Ovary (tissue), 9 donors: ENCODE results near the gene OAS2. TPM values are rescaled to one million over a fixed set of nuclear protein-coding genes. Genes with fewer than 3 reads are reported as not detected.

ENCODE experiments used
- DNase-seq, 5 donors: peaks; one replicate each; pipeline ENCODE4 v3.0.0-alpha.2; 2019 to 2020
- H3K27ac ChIP-seq, 2 donors: fragments of 200-600 bp; one replicate each; pipeline versions ENCODE4 v1.5.1 to v1.8.0; 2019 to 2022
- H3K27me3 ChIP-seq: fragments of 200-600 bp; one replicate; pipeline ENCODE4 v1.8.0; 2022
- H3K36me3 ChIP-seq: fragments of 200-600 bp; sonication (generic); one replicate; pipeline ENCODE4 v1.5.1; 2019
- H3K4me1 ChIP-seq: one replicate; pipeline ENCODE4 v1.8.1; 2013; ENCODE audit warnings: mild to moderate bottlenecking, moderate library complexity; ENCODE audit not compliant: insufficient read depth
- H3K4me3 ChIP-seq: fragments of 200-600 bp; sonication (generic); one replicate; pipeline ENCODE4 v1.5.1; 2017
- H3K9me3 ChIP-seq, 2 donors: fragments of 200-600 bp in 1 of 2; sonication (generic) in 1 of 2; one replicate each; pipeline versions ENCODE4 v1.5.1 to v1.8.1; 2013 to 2019; ENCODE audit warnings: mild to moderate bottlenecking in 1 of 2, moderate library complexity in 1 of 2
- CTCF ChIP-seq, 3 donors: fragments of 450-650 bp in 2 of 3; fragments of 200-600 bp in 1 of 3; IDR thresholded peaks; one replicate each; pipeline versions ENCODE4 v1.5.1 to v1.8.0; 2016 to 2022; ENCODE audit warnings: antibody characterized with exemption in 3 of 3, mild to moderate bottlenecking in 1 of 3
- EP300 ChIP-seq: sonication (generic); formaldehyde crosslinking; IDR thresholded peaks from one replicate; pipeline ENCODE4 v1.6.1; 2017; ENCODE audit warnings: antibody characterized with exemption
- POLR2A ChIP-seq: fragments of 450-650 bp; IDR thresholded peaks from one replicate; pipeline ENCODE4 v1.6.1; 2017; ENCODE audit warnings: antibody characterized with exemption, mild to moderate bottlenecking, moderate library complexity
- WGBS, 3 donors: extraction: QIAGEN DNeasy Blood & Tissue Kit in 1 of 3; methylation state at CpG; one replicate each; pipeline versions ENCODE4 v1.1.5 to v1.1.7; 2013 to 2017; 5-methylcytosine and 5-hydroxymethylcytosine counted together
- intact Hi-C, 4 donors: fragments of 100-400 bp; cut with DNase I; formaldehyde crosslinking; loops; one replicate each; pipeline versions ENCODE4 v1.11.0 to v1.15.1; 2022 to 2023
- polyA plus RNA-seq, 2 donors: library from polyadenylated mRNA; stranded (reverse); fragments of 200-250 nt in 1 of 2; fragments of 350-450 nt in 1 of 2; fragmentation: Illumina TruSeq in 1 of 2; extraction: RNeasy Lipid Tissue Mini Kit (QIAGEN cat#74804) in 1 of 2; gene quantifications; one replicate each; pipeline ENCODE4 v1.2.3, GENCODE V29; 2013 to 2014
- total RNA-seq, 7 donors: library from RNA; depleted of rRNA in 2 of 7; stranded (reverse); fragments of >200 nt in 2 of 7; fragmentation: NEBNext Ultra II Directional in 3 of 7; extraction: Animal tissue kit (Norgen Biotek cat#: 25700) in 3 of 7; gene quantifications; one replicate each; pipeline versions ENCODE4 v1.1.0 to v1.2.4, GENCODE V29; 2016 to 2023
- donor health status: DM: no; HTN: no; CAD: no; lungs with moderate emphysema.
- donor health status: DM: no; HTN: no; CAD: no.
- donor health status: Bipolar disorder and iron deficiency.
- donor health status: DM: yes; HTN: yes; CAD: no.
- donor health status: DM: no; HTN: no; CAD: no.
- donor health status: DM: yes; HTN: yes; CAD: no.

OAS2 gene
- total and polyA plus RNA-seq, 9 donors = 1.4 to 57.0 (median 3.6) TPM

GRCh38 chr12:113055594-113056380 is 77.5 kb downstream of the OAS2 start:
- H3K4me3 ChIP-seq = no peak overlapping the region
- no peaks in the 10 kb centered on the region for H3K27me3 ChIP-seq
- no peak for TF ChIP-seq POLR2A
- no peak for TF ChIP-seq EP300
- no peak for TF ChIP-seq CTCF (IDR thresholded peaks at IDR 0.05)
- H3K36me3 ChIP-seq = no peaks in the 10 kb centered on the region
- intact Hi-C loops = no loop called here
- no peak overlapping the region for H3K27ac ChIP-seq
- WGBS, 3 donors = 24 to 32% (median 25%) methylated on average over 13 of the region's 13 CpGs
- H3K9me3 ChIP-seq = no peaks in the 10 kb centered on the region
- peaks cover 2% of the 10 kb centered on the region for H3K4me1 ChIP-seq
- DNase-seq = no peak

- H3K36me3 ChIP-seq = no peaks in the 10 kb centered on the region
- no peak for TF ChIP-seq CTCF (IDR thresholded peaks at IDR 0.05)
- TF ChIP-seq EP300 = no peak
- TF ChIP-seq POLR2A = no peak
- no peak for DNase-seq
- H3K4me3 ChIP-seq = no peak overlapping the region
- no peak overlapping the region for H3K27ac ChIP-seq
- intact Hi-C loops = no loop called here
- 1 to 2% (median 1%) methylated on average over 8 of the region's 8 CpGs for WGBS, 3 donors
- H3K27me3 ChIP-seq = no peaks in the 10 kb centered on the region
- no peaks in the 10 kb centered on the region for H3K9me3 ChIP-seq
- peaks cover 2% of the 10 kb centered on the region for H3K4me1 ChIP-seq
Observed at GRCh38 chr12:113056381-113056630, 78.0 kb downstream of the OAS2 start.

GRCh38 chr12:113056631-113057488 is 78.5 kb downstream of the OAS2 start, which contains the start of gene DTX1:
Gene DTX1, plus strand, starts transcription at chr12:113056730. Its CDS starts 1,463 bp downstream, at chr12:113058193.
- Histone ChIP-seq H3K36me3 (no peaks in the 10 kb centered on the region), H3K27ac (no peak within 1 kb of the TSS), H3K4me3 (peak within 1 kb of the TSS; percentile 34), H3K9me3 (no peaks in the 10 kb centered on the region), H3K4me1 (peaks cover 2% of the 10 kb centered on the region), H3K27me3 (no peaks in the 10 kb centered on the region)
- WGBS, 3 donors = 1% methylated on average over 52 to 94 of the region's 94 CpGs
- intact Hi-C loops = no loop called here
- peak in 1 of 5 donors; percentile 31 for DNase-seq
- no peak for TF ChIP-seq EP300
- TF ChIP-seq CTCF (IDR thresholded peaks at IDR 0.05) = no peak
- TF ChIP-seq POLR2A = no peak

GRCh38 chr12:113057565-113058485 is 79.5 kb downstream of the OAS2 start:
- TF ChIP-seq CTCF (IDR thresholded peaks at IDR 0.05) = no peak
- TF ChIP-seq POLR2A = no peak
- TF ChIP-seq EP300 = no peak
- intact Hi-C loops = no loop called here
- WGBS, 3 donors = 63 to 67% (median 65%) methylated on average over 43 to 44 of the region's 44 CpGs
- Histone ChIP-seq H3K4me3 (no peak overlapping the region), H3K4me1 (peaks cover 2% of the 10 kb centered on the region), H3K36me3 (no peaks in the 10 kb centered on the region), H3K27ac (no peak overlapping the region), H3K9me3 (no peaks in the 10 kb centered on the region), H3K27me3 (no peaks in the 10 kb centered on the region)
- no peak for DNase-seq
